BE2C (cell line): Measurements from ENCODE around the gene KRTAP10-3.
"Not testable (repeated sequence)": the region's sequence is repeated elsewhere in the genome, so short reads cannot be mapped to it uniquely, and the experiment has no call there.

ENCODE experiments used
- DNase-seq: peaks from one replicate; pipeline ENCODE4 v3.0.0-alpha.2; 2020
- H3K27me3 ChIP-seq: fragments of 250-450 bp; sonication (Bioruptor Pico); 2 replicates; pipeline ENCODE4 v1.5.1; 2020; ENCODE audit warnings: mild to moderate bottlenecking
- H3K36me3 ChIP-seq: fragments of 250-450 bp; sonication (Bioruptor Pico); 2 replicates; pipeline ENCODE4 v1.5.1; 2020; ENCODE audit warnings: mild to moderate bottlenecking
- H3K4me1 ChIP-seq: fragments of 250-450 bp; sonication (Bioruptor Pico); 2 replicates; pipeline ENCODE4 v1.5.1; 2020
- H3K4me3 ChIP-seq: 2 replicates; pipeline ENCODE4 v1.5.1; 2011; ENCODE audit warnings: low read depth, low read length
- H3K9me3 ChIP-seq: fragments of 250-450 bp; sonication (Bioruptor Pico); 2 replicates; pipeline ENCODE4 v1.5.1; 2020
- TF ChIP-seq, protein P1 (sequence below): IDR thresholded peaks from 2 replicates; pipeline ENCODE4 v1.5.1; 2012; ENCODE audit warnings: mild to moderate bottlenecking, low read depth, low read length

The KRTAP10-3 gene

DNA sequence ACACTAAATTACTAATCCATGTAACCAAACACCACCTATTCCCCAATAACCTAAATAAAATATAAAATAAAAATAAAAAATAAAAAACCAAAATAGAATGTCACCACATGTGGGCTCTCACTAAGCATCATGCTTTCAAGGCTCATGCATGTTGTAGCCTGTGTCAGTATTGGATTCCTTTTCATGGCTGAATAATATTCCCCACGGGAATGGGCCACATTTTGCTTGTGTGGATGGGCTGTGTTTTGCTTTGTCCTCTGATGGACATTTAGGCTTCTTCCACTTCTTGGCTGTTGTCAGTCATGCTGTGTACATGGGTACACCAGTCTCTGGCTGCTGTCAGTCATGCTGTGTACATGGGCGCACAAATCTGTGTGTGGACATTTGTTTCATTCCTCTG, 30.5 kb upstream of the KRTAP10-3 start:
- H3K27me3 ChIP-seq: peaks cover 22% of the 10 kb centered on the region
- H3K4me1 ChIP-seq: no peaks in the 10 kb centered on the region
- no peak overlapping the region for H3K4me3 ChIP-seq
- H3K9me3 ChIP-seq: no peaks in the 10 kb centered on the region
- no peaks in the 10 kb centered on the region for H3K36me3 ChIP-seq
- TF ChIP-seq, protein P1, sequence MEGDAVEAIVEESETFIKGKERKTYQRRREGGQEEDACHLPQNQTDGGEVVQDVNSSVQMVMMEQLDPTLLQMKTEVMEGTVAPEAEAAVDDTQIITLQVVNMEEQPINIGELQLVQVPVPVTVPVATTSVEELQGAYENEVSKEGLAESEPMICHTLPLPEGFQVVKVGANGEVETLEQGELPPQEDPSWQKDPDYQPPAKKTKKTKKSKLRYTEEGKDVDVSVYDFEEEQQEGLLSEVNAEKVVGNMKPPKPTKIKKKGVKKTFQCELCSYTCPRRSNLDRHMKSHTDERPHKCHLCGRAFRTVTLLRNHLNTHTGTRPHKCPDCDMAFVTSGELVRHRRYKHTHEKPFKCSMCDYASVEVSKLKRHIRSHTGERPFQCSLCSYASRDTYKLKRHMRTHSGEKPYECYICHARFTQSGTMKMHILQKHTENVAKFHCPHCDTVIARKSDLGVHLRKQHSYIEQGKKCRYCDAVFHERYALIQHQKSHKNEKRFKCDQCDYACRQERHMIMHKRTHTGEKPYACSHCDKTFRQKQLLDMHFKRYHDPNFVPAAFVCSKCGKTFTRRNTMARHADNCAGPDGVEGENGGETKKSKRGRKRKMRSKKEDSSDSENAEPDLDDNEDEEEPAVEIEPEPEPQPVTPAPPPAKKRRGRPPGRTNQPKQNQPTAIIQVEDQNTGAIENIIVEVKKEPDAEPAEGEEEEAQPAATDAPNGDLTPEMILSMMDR: no peak
- no peak for DNase-seq

DNA sequence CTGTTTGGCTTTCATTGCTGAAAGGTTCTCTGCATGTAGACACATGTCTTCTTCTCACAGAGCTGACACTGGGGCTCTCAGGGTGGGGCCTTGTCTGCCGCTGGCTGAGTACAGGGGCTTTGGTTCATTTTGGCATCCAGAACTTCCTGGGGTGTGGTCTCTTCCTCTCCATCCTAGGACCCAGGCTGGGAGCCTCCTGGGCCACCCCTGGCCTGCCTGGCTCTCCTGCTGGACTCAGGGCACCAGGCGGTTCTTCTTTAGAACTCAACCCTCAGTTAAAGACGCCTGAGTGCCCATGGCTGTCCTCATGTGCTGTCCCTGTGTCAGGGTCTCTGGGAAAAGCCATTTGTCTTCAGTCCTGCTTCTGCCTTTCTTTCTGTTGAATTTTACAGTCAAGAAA, 27.3 kb upstream of the KRTAP10-3 start:
- H3K36me3 ChIP-seq: no peaks in the 10 kb centered on the region
- TF ChIP-seq, protein P1: no peak
- H3K9me3 ChIP-seq: no peaks in the 10 kb centered on the region
- no peak for DNase-seq
- no peak overlapping the region for H3K4me3 ChIP-seq
- H3K27me3 ChIP-seq: peaks cover 4% of the 10 kb centered on the region; the same call in 1 of the 2 replicates
- no peaks in the 10 kb centered on the region for H3K4me1 ChIP-seq

DNA sequence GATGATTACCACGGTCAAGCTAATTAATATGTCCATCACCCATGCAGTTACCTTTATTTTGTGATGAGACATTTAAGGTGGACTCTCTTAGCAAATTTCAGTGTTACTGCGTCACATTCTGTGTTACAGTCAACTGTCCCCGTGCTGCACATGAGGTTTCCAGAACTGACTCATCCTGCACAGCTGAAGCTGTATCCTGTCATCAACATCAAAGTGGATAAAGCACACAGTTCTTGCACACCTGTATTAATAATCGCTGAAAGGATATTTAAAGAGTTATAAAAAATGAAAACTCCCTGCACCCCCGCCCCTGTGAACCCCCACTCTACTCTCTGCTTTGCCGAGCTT, 25.2 kb upstream of the KRTAP10-3 start:
- Histone ChIP-seq H3K4me3 (no peak overlapping the region), H3K36me3 (no peaks in the 10 kb centered on the region), H3K27me3 (peaks cover 4% of the 10 kb centered on the region; the same call in 1 of the 2 replicates), H3K4me1 (no peaks in the 10 kb centered on the region), H3K9me3 (no peaks in the 10 kb centered on the region)
- no peak for DNase-seq
- TF ChIP-seq, protein P1: no peak

DNA sequence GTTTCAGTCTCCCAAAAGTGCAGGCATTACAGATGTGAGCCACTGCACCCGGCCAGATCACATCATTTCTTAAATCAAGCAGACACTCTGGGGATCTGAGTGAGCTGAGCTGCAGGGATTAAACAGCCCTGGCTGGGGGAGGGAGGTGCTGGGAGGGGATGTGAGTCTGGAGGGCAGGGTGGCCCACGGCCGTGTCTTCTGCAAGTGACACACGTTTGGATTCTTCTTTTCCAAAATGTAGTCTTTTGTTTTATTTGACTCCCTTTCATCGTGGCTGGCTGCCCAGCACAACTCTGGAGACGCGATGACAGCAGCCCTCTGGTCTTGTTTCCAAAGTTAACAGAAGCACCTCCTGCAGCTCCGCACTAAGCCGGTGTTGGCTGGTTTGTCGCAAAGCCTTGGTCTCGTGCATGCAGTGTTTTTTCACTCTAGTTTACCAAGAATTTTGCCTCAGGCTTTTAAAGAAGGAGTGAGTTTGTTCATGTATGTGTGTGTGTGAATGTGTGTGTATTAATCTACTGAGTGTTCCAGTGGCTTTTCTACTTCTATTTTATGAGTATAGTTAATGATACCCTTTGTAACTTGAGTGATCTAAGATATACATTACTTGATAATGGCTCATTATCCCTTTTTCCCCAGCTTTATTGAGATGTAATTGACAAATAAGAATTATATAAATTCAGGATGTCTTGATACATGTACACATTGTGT, 24.6 kb upstream of the KRTAP10-3 start:
- Histone ChIP-seq H3K4me1 (no peaks in the 10 kb centered on the region), H3K9me3 (no peaks in the 10 kb centered on the region), H3K36me3 (no peaks in the 10 kb centered on the region), H3K4me3 (no peak overlapping the region), H3K27me3 (peaks cover 4% of the 10 kb centered on the region; the same call in 1 of the 2 replicates)
- TF ChIP-seq, protein P1: no peak
- DNase-seq: no peak

DNA sequence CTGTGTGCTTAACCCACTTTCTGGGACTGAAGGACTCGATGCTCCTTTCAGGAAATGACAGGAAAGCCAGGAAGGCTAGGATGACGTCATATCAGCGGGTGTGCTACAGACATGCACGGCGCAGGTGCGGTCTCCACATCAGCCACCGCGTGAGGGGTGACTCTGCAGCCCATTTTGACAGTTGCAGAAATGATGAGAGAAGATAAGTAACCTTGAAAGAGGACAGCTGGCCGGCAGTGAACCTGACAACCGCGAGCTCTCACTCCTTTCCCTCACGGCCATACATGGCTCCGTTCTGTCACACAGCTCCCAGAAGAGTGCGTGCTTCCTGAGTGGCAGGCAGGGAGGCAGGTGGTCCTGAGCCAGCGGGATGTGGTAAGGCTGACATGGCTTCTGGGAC, 23.5 kb upstream of the KRTAP10-3 start:
- Histone ChIP-seq H3K36me3 (no peaks in the 10 kb centered on the region), H3K9me3 (no peaks in the 10 kb centered on the region), H3K27me3 (peaks cover 4% of the 10 kb centered on the region; the same call in 1 of the 2 replicates), H3K4me3 (no peak overlapping the region), H3K4me1 (no peaks in the 10 kb centered on the region)
- TF ChIP-seq, protein P1: no peak
- no peak for DNase-seq

DNA sequence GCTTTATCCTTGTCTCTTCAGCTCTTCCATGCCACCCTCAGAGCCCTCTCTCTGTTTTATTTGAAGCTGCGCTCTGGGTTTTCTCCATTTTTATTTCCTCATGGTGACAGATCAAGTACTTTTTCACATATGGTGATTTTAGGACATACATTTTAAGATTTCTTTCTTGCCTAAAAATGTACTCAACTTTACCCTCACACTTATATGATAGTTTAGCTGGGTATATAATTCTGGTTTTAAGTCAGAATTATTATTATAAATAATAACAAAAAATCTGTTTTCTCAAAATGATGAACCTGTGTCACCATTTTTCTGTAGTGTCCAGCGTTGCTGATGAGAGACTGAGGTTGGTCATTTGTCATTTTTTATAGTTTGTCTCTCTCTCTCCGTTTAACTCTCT, 22.6 kb upstream of the KRTAP10-3 start:
- TF ChIP-seq, protein P1: no peak
- no peaks in the 10 kb centered on the region for H3K36me3 ChIP-seq

DNA sequence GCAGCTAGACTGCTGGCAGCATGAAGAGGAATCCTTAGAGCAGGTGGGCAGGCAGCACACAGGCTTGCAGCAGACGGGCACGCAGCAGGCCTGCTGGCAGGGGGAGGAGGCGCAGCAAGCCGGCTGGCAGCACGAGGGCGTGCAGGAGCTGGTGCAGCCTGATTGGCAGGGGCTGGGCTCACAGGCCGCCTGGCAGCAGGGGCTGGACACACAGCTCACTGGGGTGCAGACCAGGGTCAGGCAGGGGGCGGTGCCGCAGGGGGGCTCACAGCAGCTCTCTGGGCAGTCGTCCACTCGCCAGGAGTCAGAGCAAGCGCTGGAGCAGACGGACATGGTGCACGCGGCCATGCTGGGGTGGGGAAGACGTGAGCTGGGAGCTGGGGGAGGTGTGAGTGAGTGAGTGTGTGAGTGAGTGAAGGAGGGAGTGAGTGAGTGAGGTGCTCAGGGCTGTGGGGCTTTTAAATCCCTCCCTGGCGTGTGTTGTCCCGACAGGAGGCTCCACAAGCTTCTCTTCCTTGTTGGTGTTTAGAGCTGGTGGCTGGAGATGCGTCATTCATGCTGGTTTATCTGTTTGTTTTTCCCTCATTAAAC, 21.7 kb upstream of the KRTAP10-3 start, which contains the start of gene KRTAP10-5:
TSS of gene KRTAP10-5 (minus strand) at position 374 of the 591 bp plus-strand sequence. CDS start at position 348, 26 bp downstream.
- H3K4me1 ChIP-seq, H3K27me3 ChIP-seq, H3K36me3 ChIP-seq, H3K4me3 ChIP-seq, DNase-seq, H3K9me3 ChIP-seq: not testable (repeated sequence)

More for the DNA sequence above, 22.6 kb upstream of the KRTAP10-3 start:
- H3K27me3 ChIP-seq: peaks cover 4% of the 10 kb centered on the region; the same call in 1 of the 2 replicates
- no peaks in the 10 kb centered on the region for H3K9me3 ChIP-seq
- H3K4me3 ChIP-seq: no peak overlapping the region
- H3K4me1 ChIP-seq: no peaks in the 10 kb centered on the region
- DNase-seq: no peak
